GM19023 (cell line): ENCODE data around the gene TPP1.

Source experiments
- ATAC-seq: cut with Tn5 transposase; IDR thresholded peaks from one replicate; pipeline ENCODE4 v1.9.1; 2021; ENCODE audit warnings: mild to moderate bottlenecking, moderate library complexity; ENCODE audit not compliant: unreplicated experiment

Gene TPP1

GRCh38 chr11:6566704-6567370 lies 52.4 kb downstream of the TPP1 start:
- no peak for ATAC-seq

- ATAC-seq, result no peak
Observed at GRCh38 chr11:6565988-6566703, 53.1 kb downstream of the TPP1 start.

- no peak for ATAC-seq
Observed at GRCh38 chr11:6565325-6565724, 53.9 kb downstream of the TPP1 start.

GRCh38 chr11:6563667-6564066 lies 55.6 kb downstream of the TPP1 start:
- no peak for ATAC-seq

- ATAC-seq, result no peak
Observed at GRCh38 chr11:6563121-6563619, 56.1 kb downstream of the TPP1 start.
